Neuronal stem cell (in vitro differentiated cells): ENCODE results near the gene GRAP.
"Not testable (repeated sequence)": the region's sequence is repeated elsewhere in the genome, so short reads cannot be mapped to it uniquely, and the experiment has no call there.

ENCODE experiments used
- DNase-seq: peaks from one replicate; pipeline ENCODE4 v3.0.0-alpha.2; 2013; ENCODE audit warnings: low spot score
- H2AFZ ChIP-seq: one replicate; pipeline ENCODE4 v1.6.1; 2013; ENCODE audit warnings: mild to moderate bottlenecking, low read length, inconsistent platforms
- H2AK5ac ChIP-seq: 2 replicates; pipeline ENCODE4 v1.6.1; 2013; ENCODE audit warnings: low read depth, mild to moderate bottlenecking, inconsistent platforms, low read length, moderate library complexity, mixed read lengths
- H2BK120ac ChIP-seq: 2 replicates; pipeline ENCODE4 v1.6.1; 2013; ENCODE audit warnings: low read depth, mild to moderate bottlenecking, inconsistent platforms, low read length, moderate library complexity, mixed read lengths
- H2BK12ac ChIP-seq: one replicate; pipeline ENCODE4 v1.6.1; 2013; ENCODE audit warnings: low read length, inconsistent platforms
- H2BK15ac ChIP-seq: 2 replicates; pipeline ENCODE4 v1.6.1; 2013; ENCODE audit warnings: mild to moderate bottlenecking, low read length, inconsistent platforms, mixed read lengths
- H2BK5ac ChIP-seq: one replicate; pipeline ENCODE4 v1.6.1; 2013; ENCODE audit warnings: inconsistent platforms, mild to moderate bottlenecking, low read length, moderate library complexity
- H3K14ac ChIP-seq: one replicate; pipeline ENCODE4 v1.6.1; 2013; ENCODE audit warnings: low read length, inconsistent platforms
- H3K18ac ChIP-seq: 2 replicates; pipeline ENCODE4 v1.6.1; 2013; ENCODE audit warnings: low read length, inconsistent platforms
- H3K23ac ChIP-seq: 2 replicates; pipeline ENCODE4 v1.6.1; 2013; ENCODE audit warnings: low read depth, mild to moderate bottlenecking, mixed read lengths, low read length, inconsistent platforms; ENCODE audit not compliant: poor library complexity
- H3K27ac ChIP-seq: replicated peaks from 3 replicates; pipeline ENCODE4 v1.5.1; 2013; ENCODE audit warnings: low read length, inconsistent platforms
- H3K27me3 ChIP-seq, 3 experiments: 2 replicates each; pipeline ENCODE4 v1.6.1; 2013; ENCODE audit warnings: low read length in 3 of 3, mild to moderate bottlenecking in 2 of 3, inconsistent platforms in 1 of 3, low read depth in 1 of 3, mixed read lengths in 1 of 3, moderate library complexity in 1 of 3; ENCODE audit not compliant: control insufficient read depth in 3 of 3, insufficient read depth in 3 of 3
- H3K36me3 ChIP-seq, 2 donors: replicated peaks in 1 of 2; 2 replicates each; pipeline ENCODE4 v1.6.1; 2013; ENCODE audit warnings: low read length in 2 of 2; ENCODE audit not compliant: control insufficient read depth in 2 of 2, insufficient read depth in 2 of 2
- H3K4ac ChIP-seq: 2 replicates; pipeline ENCODE4 v1.6.1; 2013; ENCODE audit warnings: inconsistent platforms, mild to moderate bottlenecking, low read length, moderate library complexity
- H3K4me1 ChIP-seq, 2 donors: 1 replicate in 1 of 2; 2 replicates in 1 of 2; pipeline ENCODE4 v1.6.1; 2013; ENCODE audit warnings: low read length in 2 of 2, low read depth in 1 of 2; ENCODE audit not compliant: control insufficient read depth in 2 of 2, insufficient read depth in 1 of 2
- H3K4me2 ChIP-seq: one replicate; pipeline ENCODE4 v1.6.1; 2013; ENCODE audit warnings: mild to moderate bottlenecking, low read length, inconsistent platforms; ENCODE audit not compliant: insufficient read depth, poor library complexity, severe bottlenecking
- H3K4me3 ChIP-seq, 2 donors: 2 replicates each; pipeline ENCODE4 v1.5.1; 2013; ENCODE audit warnings: low read length in 2 of 2, mild to moderate bottlenecking in 2 of 2, inconsistent platforms in 1 of 2, moderate library complexity in 1 of 2
- H3K79me1 ChIP-seq: one replicate; pipeline ENCODE4 v1.6.1; 2013; ENCODE audit warnings: low read depth, mild to moderate bottlenecking, inconsistent platforms, low read length, moderate library complexity
- H3K9ac ChIP-seq: one replicate; pipeline ENCODE4 v1.6.1; 2013; ENCODE audit warnings: mild to moderate bottlenecking, low read depth, low read length, inconsistent platforms; ENCODE audit not compliant: poor library complexity
- H3K9me3 ChIP-seq, 2 donors: replicated peaks in 1 of 2; 2 replicates each; pipeline versions ENCODE3 to v1.6.1; 2013; ENCODE audit warnings: low read length in 2 of 2, mild to moderate bottlenecking in 2 of 2, inconsistent platforms in 1 of 2, low read depth in 1 of 2, mixed read lengths in 1 of 2, moderate library complexity in 1 of 2; ENCODE audit not compliant: control insufficient read depth in 2 of 2, insufficient read depth in 1 of 2
- H4K8ac ChIP-seq: one replicate; pipeline ENCODE4 v1.6.1; 2013; ENCODE audit warnings: low read depth, mild to moderate bottlenecking, inconsistent platforms, low read length, moderate library complexity
- H4K91ac ChIP-seq: one replicate; pipeline ENCODE4 v1.6.1; 2013; ENCODE audit warnings: low read length, low read depth, mild to moderate bottlenecking, inconsistent platforms; ENCODE audit not compliant: poor library complexity
- WGBS, 2 donors: extraction: QIAGEN DNeasy Blood & Tissue Kit; methylation state at CpG; one replicate each; pipeline ENCODE4 v1.1.7; 2013; ENCODE audit warnings: missing lambda C conversion rate in 2 of 2, mixed read lengths in 1 of 2; ENCODE audit not compliant: insufficient read length in 2 of 2, insufficient replicate concordance in 1 of 2; ENCODE audit errors: extremely low coverage in 2 of 2; 5-methylcytosine and 5-hydroxymethylcytosine counted together

GRAP gene

DNA sequence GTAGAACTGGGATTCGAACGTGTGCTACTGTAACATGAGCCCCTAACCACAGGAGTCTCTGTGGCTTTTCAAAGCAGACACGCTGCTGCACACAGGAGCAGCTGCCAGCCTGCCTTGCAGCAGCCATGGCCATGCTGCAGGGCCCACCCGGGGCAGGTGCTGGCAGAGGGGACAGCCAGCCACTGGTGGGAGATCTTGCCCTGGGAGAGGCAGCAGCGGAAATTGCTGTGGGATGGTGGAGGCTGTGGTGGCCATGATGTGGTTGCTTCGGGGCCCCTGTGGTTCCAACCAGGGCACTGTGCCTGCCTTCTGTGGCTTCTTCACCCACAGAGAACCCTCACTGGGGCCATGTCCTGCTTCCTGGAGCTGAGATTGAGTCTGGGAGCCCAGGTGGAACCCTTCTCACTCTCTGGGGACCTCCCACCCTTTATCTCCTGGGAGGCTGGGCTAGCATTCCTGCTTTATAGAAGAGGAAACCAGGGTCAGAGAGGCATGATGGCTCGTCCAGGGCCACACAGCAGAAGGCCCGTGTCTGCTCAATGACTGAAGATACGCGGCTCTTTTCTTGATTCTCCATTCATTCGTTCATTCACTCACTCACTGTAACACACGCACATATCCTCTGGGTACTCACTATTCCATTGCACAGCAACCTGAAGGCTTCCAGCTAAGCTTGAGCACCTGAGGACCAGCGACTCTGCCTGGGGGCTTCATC, 43.5 kb upstream of the GRAP start:
- not testable (repeated sequence) for H3K23ac ChIP-seq, H3K79me1 ChIP-seq, H3K27me3 ChIP-seq, H3K4me3 ChIP-seq, H2AK5ac ChIP-seq, H4K8ac ChIP-seq, H3K4me1 ChIP-seq, H3K18ac ChIP-seq, H3K36me3 ChIP-seq, H2BK5ac ChIP-seq, H2AFZ ChIP-seq, H2BK15ac ChIP-seq, H4K91ac ChIP-seq, H2BK12ac ChIP-seq, DNase-seq, H3K4ac ChIP-seq, H3K27ac ChIP-seq, H3K9me3 ChIP-seq, H3K14ac ChIP-seq, H3K4me2 ChIP-seq, H3K9ac ChIP-seq, H2BK120ac ChIP-seq
- WGBS, 2 donors: no CpG with 5 or more reads among the region's 13 CpGs

- H3K4me2 ChIP-seq, H2BK15ac ChIP-seq, H2AFZ ChIP-seq, H2BK120ac ChIP-seq, DNase-seq, H4K8ac ChIP-seq, H2BK5ac ChIP-seq, H3K36me3 ChIP-seq, H2BK12ac ChIP-seq, H2AK5ac ChIP-seq, H3K27ac ChIP-seq, H3K9ac ChIP-seq, H3K9me3 ChIP-seq, H3K79me1 ChIP-seq, H3K4ac ChIP-seq, H3K27me3 ChIP-seq, H3K4me3 ChIP-seq, H3K4me1 ChIP-seq, H3K23ac ChIP-seq, H3K18ac ChIP-seq, H4K91ac ChIP-seq, H3K14ac ChIP-seq: not testable (repeated sequence)
- WGBS, 2 donors: no CpG with 5 or more reads among the region's 77 CpGs
Measured at GRCh38 chr17:19088804-19089685, 42.3 kb upstream of the GRAP start.

GRCh38 chr17:19077386-19077785, 30.6 kb upstream of the GRAP start:
- WGBS, 2 donors: no CpG with 5 or more reads among the region's 3 CpGs
- H2BK5ac ChIP-seq, H3K4ac ChIP-seq: not testable (repeated sequence)

More at GRCh38 chr17:19077386-19077785, 30.6 kb upstream of the GRAP start:
- H3K4me2 ChIP-seq, H3K14ac ChIP-seq, H2BK15ac ChIP-seq, H3K9ac ChIP-seq, H3K79me1 ChIP-seq, H3K4me1 ChIP-seq, H3K36me3 ChIP-seq, H3K18ac ChIP-seq, H2AFZ ChIP-seq, H4K8ac ChIP-seq, H2BK120ac ChIP-seq, H4K91ac ChIP-seq, H3K27ac ChIP-seq, H2BK12ac ChIP-seq, DNase-seq, H3K9me3 ChIP-seq, H2AK5ac ChIP-seq, H3K27me3 ChIP-seq, H3K4me3 ChIP-seq, H3K23ac ChIP-seq: not testable (repeated sequence)
